ENCODE data around the gene ZBTB8OS.

ZBTB8OS gene

DNA sequence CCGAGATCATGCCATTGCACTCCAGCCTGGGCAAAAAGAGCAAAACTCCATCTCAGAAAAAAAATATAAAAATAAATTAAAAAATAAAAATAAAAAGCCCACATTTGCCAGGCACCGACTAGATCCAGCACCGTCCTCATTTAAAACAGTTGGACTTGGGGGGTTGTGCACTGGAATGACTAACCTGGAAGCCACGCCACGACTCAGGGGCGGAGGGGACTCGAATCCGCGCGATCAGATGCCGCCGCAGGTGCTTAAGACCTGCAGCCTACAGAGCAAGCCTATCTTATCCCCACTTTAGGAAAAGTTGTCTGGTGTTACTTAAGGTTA lies 38.5 kb downstream of the ZBTB8OS start:
- DNase-seq (ENCODE audit: low read depth in 2 of 2) = no peak

DNA sequence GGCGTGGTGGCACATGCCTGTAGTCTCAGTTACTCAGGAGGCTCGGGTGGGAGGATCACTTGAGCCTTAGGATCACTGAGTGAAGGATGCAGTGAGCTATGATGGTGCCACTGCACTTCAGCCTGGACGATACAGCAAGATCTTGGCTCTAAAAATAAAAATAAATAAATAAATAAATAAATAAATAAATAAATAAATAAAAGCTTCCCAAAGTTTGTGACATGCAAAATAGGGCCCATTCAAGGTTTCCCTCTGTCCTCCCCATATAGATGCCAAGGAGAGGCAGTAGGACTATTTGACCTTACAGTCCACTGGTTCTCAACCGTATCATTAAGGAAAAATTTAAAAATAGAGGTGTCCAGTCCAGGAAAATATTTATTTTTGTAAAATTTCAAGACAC lies 41.2 kb downstream of the ZBTB8OS start:
- DNase-seq (ENCODE audit: low read depth in 2 of 2) = no peak

DNA sequence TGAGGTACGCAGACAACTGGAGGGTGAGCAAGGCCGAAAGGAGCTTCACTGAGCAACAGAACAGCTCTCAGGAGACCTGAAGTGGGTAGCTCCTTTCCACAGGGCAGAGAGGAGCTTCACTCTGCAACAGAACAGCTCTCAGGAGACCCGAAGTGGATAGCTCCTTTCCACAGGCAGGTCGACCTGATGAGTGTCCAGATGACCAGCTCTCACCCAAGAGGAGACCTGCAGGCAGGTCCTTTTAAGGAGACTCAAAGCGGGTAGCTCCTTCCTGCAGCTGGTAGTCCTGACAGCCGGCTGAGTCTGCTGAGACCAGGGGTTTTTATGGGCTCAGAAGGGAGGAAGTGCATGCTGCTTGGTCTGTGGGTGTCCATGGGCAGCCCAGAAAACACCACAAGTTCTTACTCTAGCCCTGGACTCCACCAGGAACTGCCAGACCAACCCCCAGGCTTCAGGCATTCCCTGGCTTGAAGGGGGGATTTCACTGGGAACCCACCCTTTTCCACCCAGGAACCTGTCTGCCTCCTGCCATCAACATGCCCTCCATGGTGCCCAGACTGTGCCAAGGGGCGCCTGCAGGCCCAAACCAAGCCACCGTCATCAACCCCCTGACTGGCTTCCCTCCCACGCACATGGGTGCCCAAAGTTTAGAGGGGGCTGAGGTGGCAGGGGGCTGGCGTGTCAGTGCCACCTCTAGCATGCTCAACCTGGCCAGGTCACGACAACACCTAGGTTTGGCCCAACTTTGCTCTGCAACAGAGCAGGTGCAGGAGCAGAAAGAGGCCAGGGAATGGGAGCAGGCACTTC lies 43.6 kb downstream of the ZBTB8OS start:
- DNase-seq (ENCODE audit: low read depth in 2 of 2) = no peak

DNA sequence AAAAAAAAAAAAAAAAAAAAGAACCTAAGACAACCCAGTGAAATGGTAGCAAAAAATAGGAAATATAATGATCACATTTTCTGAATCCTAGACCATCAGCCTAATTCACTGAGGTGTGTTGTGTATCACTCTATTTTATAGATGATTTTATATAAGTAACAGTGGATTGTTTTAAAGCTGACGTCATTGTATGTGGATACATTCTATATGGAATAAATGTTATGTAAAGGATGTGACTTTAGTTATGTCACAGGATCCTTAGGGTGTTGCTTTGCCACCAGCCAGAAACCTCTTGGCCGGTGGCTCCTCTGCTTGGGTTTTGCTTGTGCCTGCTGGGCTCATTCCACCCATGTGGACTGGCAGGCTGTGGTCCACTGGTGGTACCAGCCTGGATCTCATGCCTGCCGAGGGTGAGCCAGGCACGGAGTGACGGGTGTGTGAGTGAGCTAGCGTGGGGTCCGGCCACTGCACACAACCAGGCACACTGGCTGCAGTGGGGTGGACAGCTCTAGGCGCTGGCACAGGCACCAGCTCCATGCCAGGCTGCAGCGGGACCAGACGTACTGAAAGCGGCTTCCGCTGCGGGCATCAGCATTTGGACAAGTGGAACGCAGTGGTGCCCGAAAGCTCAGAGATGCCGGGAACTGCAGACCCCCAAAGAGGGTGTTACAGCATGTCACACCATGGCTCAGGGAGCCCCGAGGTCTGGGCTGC lies 44.5 kb downstream of the ZBTB8OS start:
- DNase-seq (ENCODE audit: low read depth in 2 of 2) = no peak

DNA sequence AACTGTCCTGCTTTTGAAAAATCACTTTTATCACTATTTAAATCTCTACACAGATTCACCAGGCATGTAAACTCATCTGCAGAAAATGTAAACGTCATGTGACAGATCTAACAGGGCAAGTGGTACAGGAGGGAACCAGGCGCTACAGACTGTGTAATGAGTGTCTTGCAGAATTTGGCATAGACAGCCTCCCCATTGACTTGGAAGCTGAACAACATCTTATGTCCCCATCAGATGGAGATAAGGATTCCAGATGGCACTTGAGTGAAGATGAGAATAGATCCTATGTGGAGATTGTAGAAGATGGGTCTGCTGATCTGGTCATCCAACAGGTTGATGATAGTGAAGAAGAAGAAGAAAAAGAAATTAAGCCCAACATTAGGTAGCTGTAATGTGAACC lies 50.3 kb downstream of the ZBTB8OS start:
- no peak for DNase-seq (ENCODE audit: low read depth in 2 of 2)

GRCh38 chr1:32592943-32593342 lies 57.4 kb downstream of the ZBTB8OS start:
- peak in 1 of 2 experiments; percentile 7 for DNase-seq (ENCODE audit: low read depth in 2 of 2)

GRCh38 chr1:32580348-32581017 lies 69.9 kb downstream of the ZBTB8OS start:
- DNase-seq (ENCODE audit: low read depth in 2 of 2) = no peak
